Measurements from ENCODE around the gene POM121L12. TPM values are rescaled to one million over a fixed set of nuclear protein-coding genes. Genes with fewer than 3 reads are reported as not detected.

Gene POM121L12
- total RNA-seq, 1 donor from 2014 or later: not detected

- Histone ChIP-seq H2AFZ (replicated peaks) (no peak overlapping the region), H3K27me3 (no peaks in the 10 kb centered on the region), H3K4me3 (no peak overlapping the region), H3K27ac (no peak overlapping the region), H3K79me2 (ENCODE audit: low read depth) (no peaks in the 10 kb centered on the region), H3K4me2 (no peak overlapping the region), H4K20me1 (ENCODE audit: low read depth) (no peaks in the 10 kb centered on the region), H3K9ac (no peak overlapping the region), H3K9me3 (ENCODE audit: low read depth) (no peaks in the 10 kb centered on the region), H3K4me1 (no peaks in the 10 kb centered on the region), H3K36me3 (no peaks in the 10 kb centered on the region), H3F3A (ENCODE audit: low read depth) (no peaks in the 10 kb centered on the region)
- Mint-ChIP-seq H3K9me3 (peaks cover 6% of the 10 kb centered on the region), H3K4me1 (no peaks in the 10 kb centered on the region), H3K4me3 (no peak overlapping the region), H3K27ac (no peak overlapping the region), H3K36me3 (no peaks in the 10 kb centered on the region), H3K27me3 (ENCODE audit: insufficient read depth, low read depth) (no peaks in the 10 kb centered on the region)
- TF ChIP-seq EZH2 (IDR thresholded peaks at IDR 0.05) (no peak), CTCF (IDR thresholded peaks at IDR 0.05) (no peak), EZH2phosphoT487 (IDR thresholded peaks at IDR 0.05) (no peak)
- DNase-seq (ENCODE audit: low spot score): no peak
Measured at GRCh38 chr7:53003653-53004445, 31.6 kb upstream of the POM121L12 start.

- Histone ChIP-seq H3K27ac (no peak overlapping the region), H3K79me2 (ENCODE audit: low read depth) (no peaks in the 10 kb centered on the region), H3K9me3 (ENCODE audit: low read depth) (no peaks in the 10 kb centered on the region), H2AFZ (replicated peaks) (no peak overlapping the region), H3K9ac (no peak overlapping the region), H3F3A (ENCODE audit: low read depth) (no peaks in the 10 kb centered on the region), H3K4me2 (no peak overlapping the region), H3K4me1 (no peaks in the 10 kb centered on the region), H4K20me1 (ENCODE audit: low read depth) (no peaks in the 10 kb centered on the region), H3K4me3 (no peak overlapping the region), H3K36me3 (no peaks in the 10 kb centered on the region), H3K27me3 (no peaks in the 10 kb centered on the region)
- no peak for TF ChIP-seq CTCF (IDR thresholded peaks at IDR 0.05)
- Mint-ChIP-seq H3K27me3 (ENCODE audit: insufficient read depth, low read depth) (no peaks in the 10 kb centered on the region), H3K9me3 (peaks cover 3% of the 10 kb centered on the region), H3K27ac (no peak overlapping the region), H3K36me3 (no peaks in the 10 kb centered on the region), H3K4me3 (no peak overlapping the region), H3K4me1 (no peaks in the 10 kb centered on the region)
- DNase-seq (ENCODE audit: low spot score): no peak
Measured at GRCh38 chr7:53013925-53014324, 21.5 kb upstream of the POM121L12 start.

- H3K27me3 ChIP-seq: no peaks in the 10 kb centered on the region
- H3K9me3 ChIP-seq (ENCODE audit: low read depth): no peaks in the 10 kb centered on the region
- H3K4me1 Mint-ChIP-seq: no peaks in the 10 kb centered on the region
- H3K4me2 ChIP-seq: no peak overlapping the region
- H3K27ac ChIP-seq: no peak overlapping the region
- H3K4me3 ChIP-seq: no peak overlapping the region
- H3K9me3 Mint-ChIP-seq: no peaks in the 10 kb centered on the region
- H3K27ac Mint-ChIP-seq: no peak overlapping the region
- H3K36me3 ChIP-seq: no peaks in the 10 kb centered on the region
- H4K20me1 ChIP-seq (ENCODE audit: low read depth): no peaks in the 10 kb centered on the region
- DNase-seq (ENCODE audit: low spot score): no peak
- TF ChIP-seq CTCF (IDR thresholded peaks at IDR 0.05): no peak
- TF ChIP-seq EZH2phosphoT487 (IDR thresholded peaks at IDR 0.05): no peak
- no peak for TF ChIP-seq EZH2 (IDR thresholded peaks at IDR 0.05)
- H3K4me1 ChIP-seq: no peaks in the 10 kb centered on the region
- no peaks in the 10 kb centered on the region for H3K27me3 Mint-ChIP-seq (ENCODE audit: insufficient read depth, low read depth)
- no peak overlapping the region for H3K4me3 Mint-ChIP-seq
- no peaks in the 10 kb centered on the region for H3F3A ChIP-seq (ENCODE audit: low read depth)
- no peaks in the 10 kb centered on the region for H3K36me3 Mint-ChIP-seq
- H3K9ac ChIP-seq: no peak overlapping the region
- H3K79me2 ChIP-seq (ENCODE audit: low read depth): no peaks in the 10 kb centered on the region
- no peak overlapping the region for H2AFZ ChIP-seq (replicated peaks)
Measured at GRCh38 chr7:53015463-53015862, 20.0 kb upstream of the POM121L12 start.
